ENCODE data around the gene S100A4.

Gene S100A4

DNA sequence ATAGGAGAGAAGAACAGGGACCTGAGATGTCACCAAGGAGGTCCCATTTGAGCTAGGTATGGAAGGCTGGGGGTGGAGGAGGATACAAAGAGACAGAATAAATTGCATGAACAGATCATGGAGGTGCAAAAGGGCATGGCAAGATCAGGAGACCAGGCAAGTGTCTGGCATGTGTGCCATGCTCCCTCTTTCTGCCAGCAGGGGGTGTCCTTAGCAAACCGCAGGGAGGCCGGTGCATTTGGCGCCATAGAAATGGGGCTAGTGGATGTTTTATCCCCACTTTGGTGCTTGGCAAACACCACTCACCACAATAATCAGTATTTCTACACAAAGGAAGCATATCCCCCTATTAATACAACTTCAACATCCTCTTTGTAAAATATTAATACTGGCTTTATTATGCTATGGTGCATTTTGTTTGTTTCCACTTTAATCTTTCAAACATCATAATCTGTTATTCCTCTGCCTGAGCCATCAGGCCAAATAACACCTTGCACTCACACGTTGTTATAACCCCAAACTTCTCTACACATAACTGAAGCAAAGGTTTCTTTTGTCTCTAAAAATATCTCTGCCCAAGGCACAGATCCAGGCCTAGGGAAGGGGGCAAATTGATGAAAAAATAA, 35.8 kb downstream of the S100A4 start:
- intact Hi-C loops (cut with DNase I; ENCODE audit: low total_unique reads), result loop anchor here (2.0 to 10.0 kb wide), 3 partner anchors 59 to 235 kb away; partner anchors contain the start of gene S100A14
- peaks cover 10 to 34% (median 25%) of the 10 kb centered on the region in 4 donors for H3K4me1 ChIP-seq
- DNase-seq, result no peak
- no peak overlapping the region for H3K4me3 ChIP-seq
- TF ChIP-seq, protein P1, sequence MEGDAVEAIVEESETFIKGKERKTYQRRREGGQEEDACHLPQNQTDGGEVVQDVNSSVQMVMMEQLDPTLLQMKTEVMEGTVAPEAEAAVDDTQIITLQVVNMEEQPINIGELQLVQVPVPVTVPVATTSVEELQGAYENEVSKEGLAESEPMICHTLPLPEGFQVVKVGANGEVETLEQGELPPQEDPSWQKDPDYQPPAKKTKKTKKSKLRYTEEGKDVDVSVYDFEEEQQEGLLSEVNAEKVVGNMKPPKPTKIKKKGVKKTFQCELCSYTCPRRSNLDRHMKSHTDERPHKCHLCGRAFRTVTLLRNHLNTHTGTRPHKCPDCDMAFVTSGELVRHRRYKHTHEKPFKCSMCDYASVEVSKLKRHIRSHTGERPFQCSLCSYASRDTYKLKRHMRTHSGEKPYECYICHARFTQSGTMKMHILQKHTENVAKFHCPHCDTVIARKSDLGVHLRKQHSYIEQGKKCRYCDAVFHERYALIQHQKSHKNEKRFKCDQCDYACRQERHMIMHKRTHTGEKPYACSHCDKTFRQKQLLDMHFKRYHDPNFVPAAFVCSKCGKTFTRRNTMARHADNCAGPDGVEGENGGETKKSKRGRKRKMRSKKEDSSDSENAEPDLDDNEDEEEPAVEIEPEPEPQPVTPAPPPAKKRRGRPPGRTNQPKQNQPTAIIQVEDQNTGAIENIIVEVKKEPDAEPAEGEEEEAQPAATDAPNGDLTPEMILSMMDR (IDR thresholded peaks at IDR 0.05), result peak; percentile 37 to 45
- no peaks in the 10 kb centered on the region for H3K9me3 ChIP-seq
- H3K36me3 ChIP-seq, result no peaks in the 10 kb centered on the region
- no peaks in the 10 kb centered on the region for H3K27me3 ChIP-seq
- H3K27ac ChIP-seq, result no peak overlapping the region

DNA sequence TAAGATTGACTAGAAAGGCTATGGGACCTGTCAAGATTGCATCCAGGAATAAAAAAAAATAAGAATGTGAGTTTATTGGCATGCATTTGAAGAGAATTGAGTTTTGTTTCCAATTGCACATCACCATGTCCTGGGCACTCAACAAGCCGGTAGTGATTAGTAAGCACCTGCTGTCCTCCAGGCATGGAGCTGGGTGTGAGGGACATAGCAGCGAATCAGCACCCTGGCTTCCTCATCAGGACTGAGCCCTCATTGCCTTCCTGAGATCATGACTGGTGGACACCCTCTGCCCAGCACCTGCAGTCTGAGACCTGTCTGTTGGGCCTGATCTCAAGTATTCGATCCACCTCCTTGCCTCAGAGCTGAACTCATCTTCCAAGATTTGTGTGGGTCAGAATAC, 36.6 kb downstream of the S100A4 start:
- Histone ChIP-seq H3K9me3 (no peaks in the 10 kb centered on the region), H3K4me3 (no peak overlapping the region), H3K36me3 (no peaks in the 10 kb centered on the region), H3K4me1 (peaks cover 10 to 34% (median 25%) of the 10 kb centered on the region in 4 donors), H3K27ac (no peak overlapping the region), H3K27me3 (no peaks in the 10 kb centered on the region)
- TF ChIP-seq, protein P1 (IDR thresholded peaks at IDR 0.05), result no peak
- no peak for DNase-seq
- intact Hi-C loops (cut with DNase I; ENCODE audit: low total_unique reads), result loop anchor here (5.0 kb wide), 1 partner anchor 108 kb away; the partner anchor contains the start of gene S100A14

DNA sequence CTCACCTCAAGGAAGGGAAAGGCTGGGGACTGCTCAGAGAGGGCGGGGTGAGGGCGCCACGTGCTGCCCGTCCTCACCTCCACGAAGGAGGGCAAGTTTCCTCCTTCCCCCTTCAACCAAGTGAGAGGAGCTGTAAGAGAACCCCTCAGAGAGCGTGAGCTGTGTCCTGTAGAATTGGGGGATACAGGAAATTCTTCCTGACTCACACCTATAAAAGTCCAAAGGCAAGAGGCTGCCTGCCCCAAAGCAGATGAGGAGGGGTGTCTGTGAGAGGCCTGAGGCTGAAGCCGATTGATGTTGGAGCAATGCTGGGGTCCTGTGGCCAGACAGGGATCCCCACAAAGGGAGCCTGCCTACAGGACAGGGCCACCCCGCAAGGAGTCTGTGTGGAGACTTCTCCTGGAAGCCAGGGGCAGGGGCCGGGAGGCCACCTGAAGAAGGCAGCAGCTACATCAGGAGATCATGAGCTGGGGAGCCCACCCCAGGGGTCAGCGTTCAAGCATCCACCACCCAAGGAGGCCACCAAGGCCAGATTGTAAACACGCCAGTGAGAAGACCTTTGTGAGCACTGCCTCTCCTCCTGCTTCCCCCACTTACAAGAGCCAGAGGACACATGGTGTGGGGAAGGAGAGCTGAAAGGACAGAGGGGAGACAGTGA, 37.6 kb downstream of the S100A4 start:
- Histone ChIP-seq H3K9me3 (no peaks in the 10 kb centered on the region), H3K4me3 (no peak overlapping the region), H3K27ac (peak overlapping the region; percentile 81 to 82), H3K4me1 (peaks cover 10 to 34% (median 25%) of the 10 kb centered on the region in 4 donors), H3K27me3 (no peaks in the 10 kb centered on the region), H3K36me3 (no peaks in the 10 kb centered on the region)
- DNase-seq, result no peak
- TF ChIP-seq, protein P1 (IDR thresholded peaks at IDR 0.05), result no peak
- intact Hi-C loops (cut with DNase I; ENCODE audit: low total_unique reads), result loop anchor here (5.0 kb wide), 1 partner anchor 109 kb away; the partner anchor contains the start of gene S100A14

DNA sequence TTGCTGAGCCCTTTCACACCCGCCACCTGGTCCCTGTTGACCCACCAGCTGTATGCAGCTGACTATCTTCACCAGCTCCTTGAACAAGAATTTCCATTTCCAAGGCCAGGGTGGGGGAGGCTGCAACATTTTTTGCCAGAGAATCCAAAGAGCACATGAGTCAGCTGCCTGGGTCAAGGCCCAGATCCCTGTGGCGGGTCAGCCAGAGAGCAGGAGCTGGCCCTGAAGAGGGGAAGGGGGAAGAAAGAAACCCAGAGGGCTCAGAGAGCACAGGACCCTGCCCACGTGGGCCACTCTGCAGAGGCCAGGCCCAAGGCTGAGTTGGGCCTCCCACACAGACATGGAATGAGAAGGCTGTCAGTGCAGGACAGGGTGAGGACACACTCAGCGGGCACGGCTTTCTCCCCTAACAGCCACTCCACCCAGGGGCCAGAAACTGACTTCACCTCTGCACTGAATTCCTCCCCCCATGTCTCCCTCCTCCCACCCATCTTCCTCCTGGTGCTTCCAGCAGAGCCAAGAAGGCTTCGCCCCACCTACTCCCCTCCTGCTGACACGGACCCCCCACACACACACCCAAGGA, 38.7 kb downstream of the S100A4 start:
- H3K36me3 ChIP-seq, result no peaks in the 10 kb centered on the region
- intact Hi-C loops (cut with DNase I; ENCODE audit: low total_unique reads), result loop anchor here (5.0 kb wide), 1 partner anchor 110 kb away; the partner anchor contains the start of gene S100A14
- peak; percentile 88 to 95 for DNase-seq
- no peak overlapping the region for H3K4me3 ChIP-seq
- peak overlapping the region; percentile 81 to 82 for H3K27ac ChIP-seq
- no peaks in the 10 kb centered on the region for H3K9me3 ChIP-seq
- H3K27me3 ChIP-seq, result no peaks in the 10 kb centered on the region
- TF ChIP-seq, protein P1 (IDR thresholded peaks at IDR 0.05), result no peak
- peaks cover 10 to 34% (median 25%) of the 10 kb centered on the region in 4 donors for H3K4me1 ChIP-seq

DNA sequence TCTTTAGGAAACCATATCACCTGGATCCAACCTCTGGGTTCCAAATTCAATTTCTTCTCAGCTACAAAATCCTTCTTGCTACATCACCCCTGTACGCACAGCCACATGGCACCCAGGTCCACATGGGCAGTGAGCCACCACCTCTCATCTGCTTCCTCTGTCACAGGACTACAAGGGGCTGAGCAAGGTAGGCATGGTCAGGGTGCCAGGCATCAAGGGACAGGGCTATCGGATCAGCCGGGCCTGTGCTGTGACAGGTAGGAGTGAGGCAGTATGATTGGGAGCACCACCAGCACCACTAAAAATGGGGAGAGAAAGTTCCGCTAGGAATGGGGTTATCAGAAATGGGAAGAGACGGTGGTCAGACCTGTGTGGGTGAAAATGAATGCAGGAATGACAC, 39.2 kb downstream of the S100A4 start:
- H3K27me3 ChIP-seq, result no peaks in the 10 kb centered on the region
- TF ChIP-seq, protein P1 (IDR thresholded peaks at IDR 0.05), result no peak
- peak overlapping the region; percentile 81 to 82 for H3K27ac ChIP-seq
- H3K4me3 ChIP-seq, result no peak overlapping the region
- H3K9me3 ChIP-seq, result no peaks in the 10 kb centered on the region
- no peaks in the 10 kb centered on the region for H3K36me3 ChIP-seq
- intact Hi-C loops (cut with DNase I; ENCODE audit: low total_unique reads), result loop anchor here (5.0 kb wide), 1 partner anchor 111 kb away; the partner anchor contains the start of gene S100A14
- H3K4me1 ChIP-seq, result peaks cover 10 to 34% (median 25%) of the 10 kb centered on the region in 4 donors
- DNase-seq, result no peak

Data from tibial artery (tissue), 4 donors.